HCT116 (cell line): ENCODE measurements around the gene NXPE3. TPM values are rescaled to one million over a fixed set of nuclear protein-coding genes. Genes with fewer than 3 reads are reported as not detected.

ENCODE experiments used
- ATAC-seq: fragments of 200-7000 bp; cut with Tn5 transposase; 2 replicates; pipeline ENCODE4 v1.9.1; 2020; ENCODE audit warnings: mild to moderate bottlenecking, moderate library complexity
- BruUV-seq: library from RNA; stranded (reverse); fragments of 400-500 nt; replicated peaks from 2 replicates; lab custom pipeline; 2021; lab: Mats Ljungman, UMichigan
- CTCF ChIA-PET: fragments of 300-600 bp; sonication (Branson Sonifier 250); formaldehyde crosslinking; loops from one replicate; lab custom pipeline; 2021; ENCODE audit warnings: antibody characterized with exemption; lab: Charles Lee
- POLR2A ChIA-PET: fragments of 300-600, 350-600 bp; sonication (Branson Sonifier 250); formaldehyde crosslinking; loops from one replicate; lab custom pipeline; 2021; ENCODE audit warnings: antibody characterized with exemption; lab: Charles Lee
- RAD21 ChIA-PET, 2 experiments: fragments of 300-600 bp; sonication (Branson Sonifier 250); formaldehyde crosslinking; loops; one replicate each; lab custom pipeline; 2023; ENCODE audit warnings: low total read pairs in 2 of 2; ENCODE audit not compliant: uncharacterized antibody in 2 of 2, unreplicated experiment in 2 of 2, low non-redundant PET in 1 of 2; lab: Charles Lee
- DNase-seq: peaks from one replicate; pipeline ENCODE4 v3.0.0-alpha.2; 2010; ENCODE audit warnings: low read depth, low spot score
- H2AFZ ChIP-seq: fragments of 200-600 bp; shearing (Covaris generic), sonication (generic); 2 replicates; pipeline ENCODE4 v1.6.1; 2017; ENCODE audit warnings: low read depth, mixed run types, mixed read lengths, antibody characterized with exemption, low read length; ENCODE audit not compliant: poor library complexity, severe bottlenecking
- H3K27ac ChIP-seq: 2 replicates; pipeline ENCODE4 v1.5.1; 2012; ENCODE audit warnings: low read depth, low read length
- H3K27me3 ChIP-seq: fragments of 200-600 bp; sonication (generic); 2 replicates; pipeline ENCODE4 v1.6.1; 2016; ENCODE audit warnings: mixed run types, low read length, mixed read lengths; ENCODE audit not compliant: insufficient read depth
- H3K36me3 ChIP-seq, 2 experiments: fragments of 200-500 bp in 1 of 2; fragments of 200-600 bp in 1 of 2; sonication (Bioruptor generic) in 1 of 2; sonication (generic) in 1 of 2; 2 replicates each; pipeline versions ENCODE4 v1.5.1 to v1.6.1; 2014 to 2016; ENCODE audit warnings: low read length in 2 of 2, inconsistent platforms in 1 of 2, mixed read lengths in 1 of 2, mixed run types in 1 of 2; ENCODE audit not compliant: insufficient read depth in 2 of 2, control insufficient read depth in 1 of 2
- H3K4me1 ChIP-seq, 2 experiments: fragments of 200-600 bp in 1 of 2; sonication (generic) in 1 of 2; 2 replicates each; pipeline versions ENCODE4 v1.5.1 to v1.6.1; 2012 to 2017; ENCODE audit warnings: low read length in 2 of 2, inconsistent platforms in 1 of 2, mild to moderate bottlenecking in 1 of 2, mixed read lengths in 1 of 2, mixed run types in 1 of 2, moderate library complexity in 1 of 2; ENCODE audit not compliant: insufficient read depth in 2 of 2, control insufficient read depth in 1 of 2
- H3K4me2 ChIP-seq: fragments of 200-600 bp; sonication (generic); 2 replicates; pipeline ENCODE4 v1.6.1; 2017; ENCODE audit warnings: mixed run types, low read length, mixed read lengths
- H3K4me3 ChIP-seq, 2 experiments: fragments of 200-600 bp in 1 of 2; sonication (generic) in 1 of 2; replicated peaks in 1 of 2; 2 replicates each; pipeline ENCODE4 v1.5.1; 2011 to 2016; ENCODE audit warnings: low read length in 2 of 2, control low read depth in 1 of 2, low read depth in 1 of 2, mild to moderate bottlenecking in 1 of 2, mixed read lengths in 1 of 2, mixed run types in 1 of 2
- H3K79me2 ChIP-seq: fragments of 200-600 bp; sonication (generic); 2 replicates; pipeline ENCODE4 v1.6.1; 2017; ENCODE audit warnings: mild to moderate bottlenecking, mixed run types, low read length, moderate library complexity, mixed read lengths; ENCODE audit not compliant: insufficient read depth
- H3K9ac ChIP-seq: fragments of 200-600 bp; sonication (generic); 2 replicates; pipeline ENCODE4 v1.6.1; 2016; ENCODE audit warnings: low read length, mixed read lengths
- H3K9me2 ChIP-seq: fragments of 200-600 bp; sonication (generic), shearing (Covaris generic); 2 replicates; pipeline ENCODE4 v1.6.1; 2017; ENCODE audit warnings: mixed run types, mild to moderate bottlenecking, moderate library complexity; ENCODE audit not compliant: insufficient read depth
- H3K9me3 ChIP-seq, 2 experiments: fragments of 200-500 bp in 1 of 2; fragments of 200-600 bp in 1 of 2; sonication (Bioruptor generic) in 1 of 2; sonication (generic) in 1 of 2; 2 replicates each; pipeline ENCODE4 v1.6.1; 2014 to 2017; ENCODE audit warnings: low read length in 2 of 2, mixed read lengths in 2 of 2, inconsistent platforms in 1 of 2, low read depth in 1 of 2, mild to moderate bottlenecking in 1 of 2, mixed run types in 1 of 2, moderate library complexity in 1 of 2; ENCODE audit not compliant: control insufficient read depth in 1 of 2, insufficient read depth in 1 of 2
- H4K20me1 ChIP-seq: fragments of 200-600 bp; sonication (generic), shearing (Covaris generic); 2 replicates; pipeline ENCODE4 v1.6.1; 2017; ENCODE audit warnings: mixed run types, mild to moderate bottlenecking, moderate library complexity; ENCODE audit not compliant: insufficient read depth
- CBX3 ChIP-seq: IDR thresholded peaks from 2 replicates; pipeline ENCODE4 v1.6.1; 2012; ENCODE audit warnings: low read depth
- ELF1 ChIP-seq: IDR thresholded peaks from 2 replicates; pipeline ENCODE4 v1.6.1; 2012; ENCODE audit warnings: low read depth, borderline replicate concordance
- RAD21 ChIP-seq: IDR thresholded peaks from 2 replicates; pipeline ENCODE4 v1.6.1; 2012; ENCODE audit warnings: low read depth, mild to moderate bottlenecking
- SIN3A ChIP-seq: IDR thresholded peaks from 2 replicates; pipeline ENCODE4 v1.6.1; 2012; ENCODE audit warnings: low read depth
- SRF ChIP-seq: IDR thresholded peaks from 2 replicates; pipeline ENCODE4 v1.6.1; 2012; ENCODE audit warnings: low read depth
- intact Hi-C: fragments of 100-400 bp; cut with micrococcal nuclease; formaldehyde crosslinking; loops from 2 replicates; pipeline ENCODE4 v1.10.0; 2022
- total RNA-seq: library from RNA; stranded (reverse); gene quantifications from one replicate; pipeline ENCODE4 v1.2.1, GENCODE V29; 2021; ENCODE audit not compliant: unreplicated experiment
- TF ChIP-seq, protein P1 (sequence below): IDR thresholded peaks from 2 replicates; pipeline ENCODE4 v1.6.1; 2011; ENCODE audit warnings: mild to moderate bottlenecking, low read length, moderate library complexity; ENCODE audit not compliant: insufficient replicate concordance; ENCODE audit errors: extremely low read depth
- TF ChIP-seq, protein P2 (sequence below): IDR thresholded peaks from 2 replicates; pipeline ENCODE4 v1.6.1; 2012
- TF ChIP-seq, protein P3 (sequence below): IDR thresholded peaks from 2 replicates; pipeline ENCODE4 v1.6.1; 2012; ENCODE audit warnings: low read depth
- TF ChIP-seq, protein P4 (sequence below): IDR thresholded peaks from 2 replicates; pipeline ENCODE4 v1.6.1; 2012

NXPE3 gene
- total RNA-seq, 1 experiment from 2014 or later: 4.3 TPM

DNA sequence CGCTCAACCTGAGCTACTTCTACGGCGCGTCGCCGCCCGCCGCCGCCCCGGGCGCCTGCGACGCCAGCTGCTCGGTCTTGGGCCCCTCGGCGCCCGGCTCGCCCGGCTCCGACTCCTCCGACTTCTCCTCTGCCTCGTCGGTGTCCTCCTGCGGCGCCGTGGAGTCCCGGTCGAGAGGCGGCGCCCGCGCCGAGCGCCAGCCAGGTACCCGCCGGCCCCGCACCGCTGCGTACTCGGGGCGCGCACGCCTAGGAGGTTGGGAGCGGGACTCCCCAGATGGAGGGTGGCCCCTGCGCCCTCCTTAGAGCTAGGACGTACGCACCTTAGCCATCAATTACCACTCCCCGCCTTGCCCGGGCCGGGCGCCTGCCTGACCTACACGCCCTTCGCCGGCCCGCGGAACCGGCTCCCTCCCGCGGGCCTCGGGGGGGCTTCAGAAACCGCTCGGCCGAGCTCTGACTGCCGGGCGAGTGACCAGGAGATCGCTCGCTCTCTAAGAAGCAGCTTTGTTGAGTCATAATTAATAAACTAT lies 70.8 kb downstream of the NXPE3 start (continued):
- TF ChIP-seq, protein P1, sequence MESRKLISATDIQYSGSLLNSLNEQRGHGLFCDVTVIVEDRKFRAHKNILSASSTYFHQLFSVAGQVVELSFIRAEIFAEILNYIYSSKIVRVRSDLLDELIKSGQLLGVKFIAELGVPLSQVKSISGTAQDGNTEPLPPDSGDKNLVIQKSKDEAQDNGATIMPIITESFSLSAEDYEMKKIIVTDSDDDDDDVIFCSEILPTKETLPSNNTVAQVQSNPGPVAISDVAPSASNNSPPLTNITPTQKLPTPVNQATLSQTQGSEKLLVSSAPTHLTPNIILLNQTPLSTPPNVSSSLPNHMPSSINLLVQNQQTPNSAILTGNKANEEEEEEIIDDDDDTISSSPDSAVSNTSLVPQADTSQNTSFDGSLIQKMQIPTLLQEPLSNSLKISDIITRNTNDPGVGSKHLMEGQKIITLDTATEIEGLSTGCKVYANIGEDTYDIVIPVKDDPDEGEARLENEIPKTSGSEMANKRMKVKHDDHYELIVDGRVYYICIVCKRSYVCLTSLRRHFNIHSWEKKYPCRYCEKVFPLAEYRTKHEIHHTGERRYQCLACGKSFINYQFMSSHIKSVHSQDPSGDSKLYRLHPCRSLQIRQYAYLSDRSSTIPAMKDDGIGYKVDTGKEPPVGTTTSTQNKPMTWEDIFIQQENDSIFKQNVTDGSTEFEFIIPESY: no peak
- peak; percentile 23 for TF ChIP-seq RAD21

DNA sequence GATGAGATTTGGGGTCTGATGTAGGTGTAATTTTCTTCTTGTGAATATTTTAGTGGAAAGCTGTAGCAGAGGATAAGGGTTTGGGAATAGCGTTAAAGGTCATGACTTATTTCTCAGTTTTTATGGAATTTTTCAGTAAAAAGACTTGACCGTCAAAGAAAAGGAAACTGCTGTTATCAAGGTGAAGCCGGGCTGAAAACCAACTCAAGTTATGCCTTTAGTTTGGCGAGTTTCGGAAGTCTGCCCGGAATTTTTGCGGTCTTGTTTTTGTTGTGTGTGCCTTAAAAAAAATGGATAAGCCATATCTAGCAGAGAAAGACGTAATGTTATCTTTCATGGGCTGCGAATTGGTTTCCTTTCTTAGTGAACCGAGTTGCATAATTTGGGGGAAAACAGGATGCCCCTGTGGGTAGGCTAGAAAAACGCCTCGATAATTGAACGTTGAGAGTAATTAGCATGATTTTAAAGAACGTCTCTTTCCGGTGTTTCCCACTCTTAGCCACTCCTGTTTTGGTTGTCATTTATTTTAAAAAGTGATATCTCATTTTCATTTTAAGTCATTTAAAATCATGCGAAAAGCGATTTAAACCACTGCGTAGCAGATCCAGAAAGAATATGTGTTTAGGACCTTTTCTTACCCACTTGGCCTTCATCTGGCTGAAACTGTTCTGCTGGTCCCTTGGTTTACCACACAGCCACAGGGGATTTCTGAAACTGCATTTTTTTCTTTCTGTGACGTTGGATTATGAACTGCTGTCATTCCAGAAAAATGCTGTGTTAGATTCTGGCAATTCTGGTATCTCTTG lies 71.4 kb downstream of the NXPE3 start:
- TF ChIP-seq SRF (no peak), ELF1 (no peak; the same call in 1 of the 2 replicates), SIN3A (no peak), RAD21 (no peak; the same call in 1 of the 2 replicates), CBX3 (no peak)
- TF ChIP-seq, protein P2, sequence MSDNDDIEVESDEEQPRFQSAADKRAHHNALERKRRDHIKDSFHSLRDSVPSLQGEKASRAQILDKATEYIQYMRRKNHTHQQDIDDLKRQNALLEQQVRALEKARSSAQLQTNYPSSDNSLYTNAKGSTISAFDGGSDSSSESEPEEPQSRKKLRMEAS: no peak
- TF ChIP-seq, protein P3, sequence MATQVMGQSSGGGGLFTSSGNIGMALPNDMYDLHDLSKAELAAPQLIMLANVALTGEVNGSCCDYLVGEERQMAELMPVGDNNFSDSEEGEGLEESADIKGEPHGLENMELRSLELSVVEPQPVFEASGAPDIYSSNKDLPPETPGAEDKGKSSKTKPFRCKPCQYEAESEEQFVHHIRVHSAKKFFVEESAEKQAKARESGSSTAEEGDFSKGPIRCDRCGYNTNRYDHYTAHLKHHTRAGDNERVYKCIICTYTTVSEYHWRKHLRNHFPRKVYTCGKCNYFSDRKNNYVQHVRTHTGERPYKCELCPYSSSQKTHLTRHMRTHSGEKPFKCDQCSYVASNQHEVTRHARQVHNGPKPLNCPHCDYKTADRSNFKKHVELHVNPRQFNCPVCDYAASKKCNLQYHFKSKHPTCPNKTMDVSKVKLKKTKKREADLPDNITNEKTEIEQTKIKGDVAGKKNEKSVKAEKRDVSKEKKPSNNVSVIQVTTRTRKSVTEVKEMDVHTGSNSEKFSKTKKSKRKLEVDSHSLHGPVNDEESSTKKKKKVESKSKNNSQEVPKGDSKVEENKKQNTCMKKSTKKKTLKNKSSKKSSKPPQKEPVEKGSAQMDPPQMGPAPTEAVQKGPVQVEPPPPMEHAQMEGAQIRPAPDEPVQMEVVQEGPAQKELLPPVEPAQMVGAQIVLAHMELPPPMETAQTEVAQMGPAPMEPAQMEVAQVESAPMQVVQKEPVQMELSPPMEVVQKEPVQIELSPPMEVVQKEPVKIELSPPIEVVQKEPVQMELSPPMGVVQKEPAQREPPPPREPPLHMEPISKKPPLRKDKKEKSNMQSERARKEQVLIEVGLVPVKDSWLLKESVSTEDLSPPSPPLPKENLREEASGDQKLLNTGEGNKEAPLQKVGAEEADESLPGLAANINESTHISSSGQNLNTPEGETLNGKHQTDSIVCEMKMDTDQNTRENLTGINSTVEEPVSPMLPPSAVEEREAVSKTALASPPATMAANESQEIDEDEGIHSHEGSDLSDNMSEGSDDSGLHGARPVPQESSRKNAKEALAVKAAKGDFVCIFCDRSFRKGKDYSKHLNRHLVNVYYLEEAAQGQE: no peak
- TF ChIP-seq, protein P4, sequence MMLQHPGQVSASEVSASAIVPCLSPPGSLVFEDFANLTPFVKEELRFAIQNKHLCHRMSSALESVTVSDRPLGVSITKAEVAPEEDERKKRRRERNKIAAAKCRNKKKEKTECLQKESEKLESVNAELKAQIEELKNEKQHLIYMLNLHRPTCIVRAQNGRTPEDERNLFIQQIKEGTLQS: no peak
- TF ChIP-seq, all 23 proteins: peak for 0
- peaks cover 26% of the 10 kb centered on the region for H3K79me2 ChIP-seq
- H3K27ac ChIP-seq: peak overlapping the region; percentile 87
- intact Hi-C loops: no loop called here
- H3K4me1 ChIP-seq: peaks cover 9 to 23% of the 10 kb centered on the region in 2 experiments
- H3K4me2 ChIP-seq: peak overlapping the region; percentile 90
- H3K27me3 ChIP-seq: no peaks in the 10 kb centered on the region
- CTCF ChIA-PET: no interaction called here
- H3K9me2 ChIP-seq: no peaks in the 10 kb centered on the region
- H3K4me3 ChIP-seq: peak overlapping the region; percentile 61 to 87
- RAD21 ChIA-PET: no interaction called here
- no peaks in the 10 kb centered on the region for H4K20me1 ChIP-seq
- TSS peak; percentile 63 for BruUV-seq
- DNase-seq (no peak), ATAC-seq (no peak)
- no peak overlapping the region for H2AFZ ChIP-seq
- H3K36me3 ChIP-seq: peaks cover 22 to 26% of the 10 kb centered on the region in 2 experiments; a peak in 3 of 4 replicates
- H3K9ac ChIP-seq: peak overlapping the region; percentile 72
- no peaks in the 10 kb centered on the region for H3K9me3 ChIP-seq
- POLR2A ChIA-PET: interaction anchor here (1.1 to 2.9 kb wide), 10 partner anchors 9 to 375 kb away, joined by 3 to 18 read pairs (median 8); no protein-coding TSS in a partner anchor
